CD14-positive monocyte (primary cell): ENCODE measurements around the gene TEKT2. TPM values are rescaled to one million over a fixed set of nuclear protein-coding genes. Genes with fewer than 3 reads are reported as not detected.

ENCODE experiments used
- DNase-seq, 3 donors: peaks; one replicate each; pipeline ENCODE4 v3.0.0-alpha.2; 2011 to 2022
- H2AFZ ChIP-seq: 2 replicates; pipeline ENCODE4 v1.6.0; 2012; ENCODE audit warnings: mild to moderate bottlenecking, low read depth, low read length, inconsistent platforms; ENCODE audit not compliant: insufficient read depth, poor library complexity, severe bottlenecking
- H3K27ac ChIP-seq, 2 donors: 1 replicate in 1 of 2; 2 replicates in 1 of 2; pipeline ENCODE4 v1.5.1; 2012 to 2013; ENCODE audit warnings: low read length in 2 of 2, control low read depth in 1 of 2, inconsistent platforms in 1 of 2, low read depth in 1 of 2, mild to moderate bottlenecking in 1 of 2
- H3K27me3 ChIP-seq, 2 donors: one replicate each; pipeline versions ENCODE4 v1.6.0 to v1.6.1; 2011 to 2013; ENCODE audit warnings: low read length in 2 of 2; ENCODE audit not compliant: control insufficient read depth in 2 of 2, insufficient read depth in 2 of 2
- H3K36me3 ChIP-seq, 2 donors: replicated peaks in 1 of 2; 1 replicate in 1 of 2; 2 replicates in 1 of 2; pipeline versions ENCODE4 v1.5.1 to v1.6.1; 2012 to 2013; ENCODE audit warnings: low read length in 2 of 2, control low read depth in 1 of 2, inconsistent platforms in 1 of 2, mild to moderate bottlenecking in 1 of 2; ENCODE audit not compliant: insufficient read depth in 2 of 2, control insufficient read depth in 1 of 2
- H3K4me1 ChIP-seq, 2 donors: 1 replicate in 1 of 2; 2 replicates in 1 of 2; pipeline versions ENCODE4 v1.5.1 to v1.6.1; 2012 to 2013; ENCODE audit warnings: low read length in 2 of 2, control low read depth in 1 of 2, inconsistent platforms in 1 of 2, mild to moderate bottlenecking in 1 of 2, moderate library complexity in 1 of 2; ENCODE audit not compliant: insufficient read depth in 2 of 2, control insufficient read depth in 1 of 2
- H3K4me2 ChIP-seq: replicated peaks from 2 replicates; pipeline ENCODE3; 2012; ENCODE audit warnings: low read length, moderate library complexity, mild to moderate bottlenecking; ENCODE audit not compliant: poor library complexity, severe bottlenecking; ENCODE audit errors: extremely low read depth
- H3K4me3 ChIP-seq, 3 experiments: fragments of 200-600 bp in 1 of 3; sonication (generic) in 1 of 3; replicated peaks in 1 of 3; 1 replicate in 2 of 3; 2 replicates in 1 of 3; pipeline ENCODE4 v1.5.1; 2011 to 2013; ENCODE audit warnings: low read length in 3 of 3, mild to moderate bottlenecking in 3 of 3, control low read depth in 2 of 3, low read depth in 2 of 3, inconsistent platforms in 1 of 3, moderate library complexity in 1 of 3
- H3K79me2 ChIP-seq: 2 replicates; pipeline ENCODE4 v1.6.0; 2012; ENCODE audit warnings: mild to moderate bottlenecking, control low read depth, inconsistent platforms, low read length, moderate library complexity; ENCODE audit not compliant: insufficient read depth
- H3K9ac ChIP-seq: 2 replicates; pipeline ENCODE4 v1.6.0; 2017; ENCODE audit warnings: low read length, mild to moderate bottlenecking; ENCODE audit not compliant: insufficient read depth, poor library complexity, severe bottlenecking
- H3K9me3 ChIP-seq, 2 donors: replicated peaks in 1 of 2; 1 replicate in 1 of 2; 2 replicates in 1 of 2; pipeline versions ENCODE4 v1.5.1 to v1.6.1; 2012 to 2013; ENCODE audit warnings: low read length in 2 of 2, control low read depth in 1 of 2; ENCODE audit not compliant: control insufficient read depth in 1 of 2, insufficient read depth in 1 of 2
- H4K20me1 ChIP-seq: 2 replicates; pipeline ENCODE4 v1.6.0; 2012; ENCODE audit warnings: mild to moderate bottlenecking, low read length, control low read depth, moderate library complexity; ENCODE audit not compliant: insufficient read depth
- H3K27ac Mint-ChIP-seq, 7 donors: one replicate each; pipeline ENCODE4 v1.8.0; 2020; ENCODE audit warnings: mild to moderate bottlenecking in 7 of 7, mixed read lengths in 7 of 7, moderate library complexity in 6 of 7, inconsistent platforms in 2 of 7
- H3K27me3 Mint-ChIP-seq, 3 donors: one replicate each; pipeline ENCODE4 v1.8.0; 2021 to 2022; ENCODE audit warnings: low read depth in 3 of 3, mild to moderate bottlenecking in 3 of 3, mixed read lengths in 3 of 3, moderate library complexity in 3 of 3, inconsistent platforms in 1 of 3
- H3K36me3 Mint-ChIP-seq, 2 donors: one replicate each; pipeline ENCODE4 v1.8.0; 2020; ENCODE audit warnings: mixed read lengths in 2 of 2, inconsistent platforms in 1 of 2, mild to moderate bottlenecking in 1 of 2
- H3K4me1 Mint-ChIP-seq: one replicate; pipeline ENCODE4 v1.8.0; 2020; ENCODE audit warnings: mild to moderate bottlenecking, mixed read lengths
- H3K4me3 Mint-ChIP-seq, 2 donors: one replicate each; pipeline ENCODE4 v1.8.0; 2020; ENCODE audit warnings: mild to moderate bottlenecking in 2 of 2, mixed read lengths in 2 of 2, moderate library complexity in 1 of 2
- H3K9me3 Mint-ChIP-seq, 7 donors: one replicate each; pipeline ENCODE4 v1.8.0; 2020 to 2022; ENCODE audit warnings: mixed read lengths in 7 of 7, mild to moderate bottlenecking in 6 of 7, moderate library complexity in 6 of 7, inconsistent platforms in 2 of 7
- WGBS: methylation state at CpG from one replicate; pipeline ENCODE4 v1.1.5; 2013; ENCODE audit warnings: missing lambda C conversion rate; ENCODE audit not compliant: insufficient coverage; 5-methylcytosine and 5-hydroxymethylcytosine counted together
- intact Hi-C, 2 donors: fragments of 100-400 bp; cut with micrococcal nuclease; formaldehyde crosslinking; loops; one replicate each; pipeline versions ENCODE4 v1.15.0 to v1.15.1; 2023
- polyA plus RNA-seq, 3 donors: library from polyadenylated mRNA; depleted of rRNA in 1 of 3; unstranded in 2 of 3; stranded (reverse) in 1 of 3; fragments of 300-500 nt in 2 of 3; fragments of >200 nt in 1 of 3; fragmentation: Illumina TruSeq in 2 of 3; gene quantifications; 1 replicate in 2 of 3; 2 replicates in 1 of 3; pipeline ENCODE4 v1.2.3, GENCODE V29; 2012 to 2021
- TF ChIP-seq, protein P1 (sequence below): fragments of 200-600 bp; IDR thresholded peaks from one replicate; pipeline ENCODE4 v1.8.0; 2022; ENCODE audit warnings: antibody characterized with exemption, mild to moderate bottlenecking

The TEKT2 gene
- polyA plus RNA-seq, 3 donors: 0.23 TPM; not detected in 2

DNA sequence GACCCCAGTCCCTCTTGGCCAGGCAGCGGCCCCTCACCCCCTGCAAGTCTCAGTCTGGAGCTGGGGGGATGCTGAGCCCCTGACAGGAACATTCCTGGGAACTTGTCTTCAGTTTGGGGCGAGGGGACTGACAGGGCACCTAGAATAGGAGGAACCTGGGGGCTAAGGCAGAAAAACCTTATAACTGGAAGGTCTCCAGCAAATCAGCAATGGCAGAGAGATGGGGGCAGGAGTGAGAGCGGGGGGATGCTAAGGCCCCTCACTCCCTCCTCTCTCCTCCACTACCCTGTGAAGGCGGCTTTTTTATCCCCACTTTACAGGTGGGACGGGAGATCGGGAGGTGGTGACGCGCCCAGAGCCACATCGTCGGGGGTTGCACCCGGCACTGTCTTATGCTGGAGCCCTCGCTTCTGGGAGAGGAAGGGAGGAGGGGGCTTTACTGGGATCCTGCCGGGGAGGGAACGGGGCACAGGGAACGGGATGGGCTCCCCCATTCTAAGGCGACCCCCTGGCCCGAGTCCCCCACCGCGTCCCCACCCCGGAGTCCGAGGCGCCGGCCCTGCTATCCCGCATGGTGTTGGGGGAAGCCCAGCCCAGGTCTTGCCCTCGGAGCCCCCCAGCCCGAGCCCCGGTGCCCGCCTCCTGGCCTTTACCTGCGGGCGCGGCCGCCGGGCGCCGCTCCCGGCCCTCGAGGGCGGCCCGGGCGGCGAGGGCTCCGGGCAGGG lies 40.7 kb downstream of the TEKT2 start:
- peaks cover 6 to 15% (median 10%) of the 10 kb centered on the region in 3 donors for H3K27me3 Mint-ChIP-seq
- Histone ChIP-seq H3K4me3 (peak overlapping the region in 2 of 3 experiments; percentile 15 to 76), H3K9me3 (no peaks in the 10 kb centered on the region), H4K20me1 (no peaks in the 10 kb centered on the region), H3K4me1 (peaks cover 66 to 78% of the 10 kb centered on the region in 2 donors), H3K9ac (peak overlapping the region; percentile 12), H2AFZ (peak overlapping the region; percentile 51), H3K4me2 (peak overlapping the region; percentile 90), H3K36me3 (no peaks in the 10 kb centered on the region), H3K27ac (no peak overlapping the region), H3K27me3 (no peaks in the 10 kb centered on the region), H3K79me2 (peaks cover 14% of the 10 kb centered on the region)
- DNase-seq: no peak
- peaks cover 5 to 9% of the 10 kb centered on the region in 2 donors for H3K36me3 Mint-ChIP-seq
- H3K27ac Mint-ChIP-seq: peak overlapping the region in 5 of 7 donors; percentile 30 to 95 (median 92)
- intact Hi-C loops: no loop called here
- no peaks in the 10 kb centered on the region for H3K9me3 Mint-ChIP-seq
- H3K4me1 Mint-ChIP-seq: peaks cover 67% of the 10 kb centered on the region
- 16% methylated on average over 33 of the region's 42 CpGs for WGBS
- TF ChIP-seq, protein P1, sequence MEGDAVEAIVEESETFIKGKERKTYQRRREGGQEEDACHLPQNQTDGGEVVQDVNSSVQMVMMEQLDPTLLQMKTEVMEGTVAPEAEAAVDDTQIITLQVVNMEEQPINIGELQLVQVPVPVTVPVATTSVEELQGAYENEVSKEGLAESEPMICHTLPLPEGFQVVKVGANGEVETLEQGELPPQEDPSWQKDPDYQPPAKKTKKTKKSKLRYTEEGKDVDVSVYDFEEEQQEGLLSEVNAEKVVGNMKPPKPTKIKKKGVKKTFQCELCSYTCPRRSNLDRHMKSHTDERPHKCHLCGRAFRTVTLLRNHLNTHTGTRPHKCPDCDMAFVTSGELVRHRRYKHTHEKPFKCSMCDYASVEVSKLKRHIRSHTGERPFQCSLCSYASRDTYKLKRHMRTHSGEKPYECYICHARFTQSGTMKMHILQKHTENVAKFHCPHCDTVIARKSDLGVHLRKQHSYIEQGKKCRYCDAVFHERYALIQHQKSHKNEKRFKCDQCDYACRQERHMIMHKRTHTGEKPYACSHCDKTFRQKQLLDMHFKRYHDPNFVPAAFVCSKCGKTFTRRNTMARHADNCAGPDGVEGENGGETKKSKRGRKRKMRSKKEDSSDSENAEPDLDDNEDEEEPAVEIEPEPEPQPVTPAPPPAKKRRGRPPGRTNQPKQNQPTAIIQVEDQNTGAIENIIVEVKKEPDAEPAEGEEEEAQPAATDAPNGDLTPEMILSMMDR: no peak
- peak overlapping the region; percentile 77 to 85 for H3K4me3 Mint-ChIP-seq

DNA sequence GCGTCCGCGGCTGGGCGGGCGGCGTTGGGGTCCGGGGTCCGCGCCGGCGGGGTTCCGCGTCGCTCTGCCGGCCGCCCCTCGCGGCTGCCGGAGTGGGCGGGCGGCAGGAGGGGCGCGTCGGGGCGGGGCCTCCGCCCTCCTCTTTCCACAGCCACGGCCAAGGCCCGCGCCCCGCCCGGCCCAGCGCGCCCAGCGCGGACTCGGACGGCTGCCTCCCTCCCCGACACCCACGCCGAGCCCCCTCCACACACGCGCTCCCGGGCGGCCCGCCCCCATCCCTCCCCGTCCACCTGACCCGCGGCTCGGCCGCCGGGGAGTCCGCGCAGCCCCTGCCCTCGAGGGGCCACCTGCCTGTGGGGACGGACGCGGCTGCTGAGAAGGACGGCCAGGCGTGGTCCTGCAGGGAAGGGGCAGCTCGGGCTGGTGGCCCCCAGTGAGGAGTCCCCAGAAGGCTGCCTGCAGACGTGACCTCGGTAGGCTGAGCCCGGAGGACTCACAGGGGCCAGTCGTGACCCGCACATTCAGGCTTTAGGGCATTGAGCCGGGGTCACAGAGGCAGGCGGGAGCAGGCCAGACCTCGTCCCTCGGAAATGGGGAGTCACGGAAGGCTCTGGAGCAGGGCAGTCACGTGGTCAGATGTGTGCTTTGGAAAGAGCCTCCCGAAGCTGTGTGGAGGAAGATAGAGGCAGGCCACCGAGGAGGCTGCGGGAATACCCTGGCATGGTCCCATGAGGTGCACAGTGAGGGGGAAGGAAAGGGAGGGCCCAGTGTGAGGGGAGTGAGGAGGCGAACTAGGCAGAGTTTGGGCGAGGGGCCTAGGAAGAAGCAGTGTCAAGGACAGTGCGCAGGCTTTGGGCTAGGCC lies 41.5 kb downstream of the TEKT2 start, which contains the start of gene COL8A2:
TSS of gene COL8A2 (minus strand) at position 94 of the 863 bp plus-strand sequence. CDS start 24,980 bp downstream, outside the sequence.
- Mint-ChIP-seq H3K9me3 (no peaks in the 10 kb centered on the region), H3K27me3 (peaks cover 6 to 15% (median 8%) of the 10 kb centered on the region in 3 donors), H3K27ac (peak within 1 kb of the TSS in 6 of 7 donors; percentile 41 to 95 (median 92)), H3K36me3 (peaks cover 5 to 9% of the 10 kb centered on the region in 2 donors), H3K4me1 (peaks cover 59% of the 10 kb centered on the region), H3K4me3 (peak within 1 kb of the TSS; percentile 77 to 85)
- H4K20me1 ChIP-seq: no peaks in the 10 kb centered on the region
- intact Hi-C loops: no loop called here
- peak within 1 kb of the TSS in 1 of 2 donors; percentile 88 for H3K27ac ChIP-seq
- H3K4me3 ChIP-seq: peak within 1 kb of the TSS; percentile 15 to 76 (median 18)
- H2AFZ ChIP-seq: peak within 1 kb of the TSS; percentile 91
- peak in 1 of 3 donors; percentile 21 for DNase-seq
- peak within 1 kb of the TSS; percentile 53 for H3K9ac ChIP-seq
- H3K36me3 ChIP-seq: no peaks in the 10 kb centered on the region
- no peaks in the 10 kb centered on the region for H3K27me3 ChIP-seq
- peak within 1 kb of the TSS; percentile 90 for H3K4me2 ChIP-seq
- 17% methylated on average over 74 of the region's 77 CpGs for WGBS
- H3K9me3 ChIP-seq: no peaks in the 10 kb centered on the region
- peaks cover 14% of the 10 kb centered on the region for H3K79me2 ChIP-seq
- H3K4me1 ChIP-seq: peaks cover 58 to 70% of the 10 kb centered on the region in 2 donors
- TF ChIP-seq, protein P1: no peak
